Liver (tissue), 9 donors: ENCODE results near the gene CYP3A7. TPM values are rescaled to one million over a fixed set of nuclear protein-coding genes. Genes with fewer than 3 reads are reported as not detected.

ENCODE experiments used
- DNase-seq: peaks from one replicate; pipeline ENCODE4 v3.0.0-alpha.2; 2017; ENCODE audit warnings: low spot score
- H3K27ac ChIP-seq, 2 donors: one replicate each; pipeline ENCODE4 v1.7.0; 2013; ENCODE audit warnings: inconsistent platforms in 2 of 2, low read length in 2 of 2, control low read depth in 1 of 2, low read depth in 1 of 2, mild to moderate bottlenecking in 1 of 2
- H3K27me3 ChIP-seq, 4 donors: one replicate each; pipeline versions ENCODE4 v1.6.1 to v1.7.0; 2013; ENCODE audit warnings: low read length in 3 of 4, inconsistent platforms in 1 of 4, mild to moderate bottlenecking in 1 of 4, moderate library complexity in 1 of 4; ENCODE audit not compliant: control insufficient read depth in 4 of 4, insufficient read depth in 4 of 4
- H3K36me3 ChIP-seq, 4 donors: one replicate each; pipeline versions ENCODE4 v1.6.1 to v1.7.0; 2013; ENCODE audit warnings: low read length in 3 of 4, mild to moderate bottlenecking in 3 of 4, low read depth in 1 of 4, moderate library complexity in 1 of 4; ENCODE audit not compliant: control insufficient read depth in 4 of 4, insufficient read depth in 3 of 4
- H3K4me1 ChIP-seq, 4 donors: one replicate each; pipeline versions ENCODE4 v1.6.1 to v1.7.0; 2013; ENCODE audit warnings: low read length in 3 of 4, mild to moderate bottlenecking in 3 of 4, moderate library complexity in 1 of 4; ENCODE audit not compliant: control insufficient read depth in 4 of 4, insufficient read depth in 4 of 4
- H3K4me3 ChIP-seq, 3 donors: one replicate each; pipeline versions ENCODE4 v1.6.1 to v1.7.0; 2013; ENCODE audit warnings: low read length in 3 of 3, control low read depth in 1 of 3, low read depth in 1 of 3, mild to moderate bottlenecking in 1 of 3
- H3K9ac ChIP-seq, 2 donors: one replicate each; pipeline ENCODE4 v1.7.0; 2013; ENCODE audit warnings: low read length in 2 of 2, mild to moderate bottlenecking in 2 of 2, moderate library complexity in 2 of 2, control low read depth in 1 of 2, low read depth in 1 of 2
- H3K9me3 ChIP-seq, 4 donors: one replicate each; pipeline versions ENCODE4 v1.6.1 to v1.7.0; 2013; ENCODE audit warnings: low read length in 3 of 4; ENCODE audit not compliant: control insufficient read depth in 4 of 4
- CTCF ChIP-seq: fragments of 150-350 bp; IDR thresholded peaks from 2 replicates; pipeline ENCODE4 v1.5.1; 2017; ENCODE audit warnings: improper control_type of control experiment, low read depth, low read length; ENCODE audit not compliant: missing input control
- EGR1 ChIP-seq, 2 donors: IDR thresholded peaks; 2 replicates each; pipeline ENCODE4 v1.6.1; 2016 to 2018; ENCODE audit warnings: antibody characterized with exemption in 2 of 2, low read depth in 2 of 2
- FOXA1 ChIP-seq: IDR thresholded peaks from 2 replicates; pipeline ENCODE4 v1.6.1; 2016; ENCODE audit warnings: antibody characterized with exemption
- FOXA2 ChIP-seq: IDR thresholded peaks from 2 replicates; pipeline ENCODE4 v1.6.1; 2016; ENCODE audit warnings: antibody characterized with exemption
- HNF4A ChIP-seq, 2 donors: conservative IDR thresholded peaks; 2 replicates each; pipeline ENCODE4 v1.6.1; 2016; ENCODE audit warnings: antibody characterized with exemption in 2 of 2, mild to moderate bottlenecking in 2 of 2
- HNF4G ChIP-seq: IDR thresholded peaks from 2 replicates; pipeline ENCODE4 v1.6.1; 2016; ENCODE audit warnings: antibody characterized with exemption
- MAX ChIP-seq: IDR thresholded peaks from 2 replicates; pipeline ENCODE4 v1.6.1; 2016; ENCODE audit warnings: antibody characterized with exemption
- NR2F2 ChIP-seq: IDR thresholded peaks from 2 replicates; pipeline ENCODE4 v1.6.1; 2016; ENCODE audit warnings: antibody characterized with exemption
- RAD21 ChIP-seq, 2 donors: IDR thresholded peaks; 2 replicates each; pipeline ENCODE4 v1.6.1; 2016; ENCODE audit warnings: antibody characterized with exemption in 2 of 2, mild to moderate bottlenecking in 2 of 2
- REST ChIP-seq: IDR thresholded peaks from 2 replicates; pipeline ENCODE4 v1.6.1; 2016; ENCODE audit warnings: antibody characterized with exemption, mild to moderate bottlenecking
- RXRA ChIP-seq, 2 donors: IDR thresholded peaks; 2 replicates each; pipeline ENCODE4 v1.6.1; 2017 to 2018; ENCODE audit warnings: antibody characterized with exemption in 2 of 2, mild to moderate bottlenecking in 1 of 2
- SP1 ChIP-seq: IDR thresholded peaks from 2 replicates; pipeline ENCODE4 v1.6.1; 2018; ENCODE audit warnings: antibody characterized with exemption, mild to moderate bottlenecking
- ZBTB33 ChIP-seq: IDR thresholded peaks from 2 replicates; pipeline ENCODE4 v1.6.1; 2016; ENCODE audit warnings: antibody characterized with exemption
- WGBS: extraction: QIAGEN DNeasy Blood & Tissue Kit; methylation state at CpG from one replicate; pipeline ENCODE4 v1.1.7; 2013; 5-methylcytosine and 5-hydroxymethylcytosine counted together
- polyA plus RNA-seq, 2 donors: library from polyadenylated mRNA; stranded (reverse) in 1 of 2; unstranded in 1 of 2; fragments of 200-250 nt in 1 of 2; fragments of >200 nt in 1 of 2; fragmentation: Nextera tagmentation in 1 of 2; extraction: Ambion mirVana in 1 of 2; gene quantifications; one replicate each; pipeline versions ENCODE4 v1.2.1 to v1.2.3, GENCODE V29; 2013 to 2015
- total RNA-seq, 2 donors: library from RNA; depleted of rRNA; stranded (reverse); fragments of >200 nt; gene quantifications; one replicate each; pipeline ENCODE4 v1.2.3, GENCODE V29; 2014
- donor health status: healthy.
- donor health status: healthy.
- donor health status: healthy.
- donor health status: healthy.
- donor health status: healthy.

Gene CYP3A7
- total and polyA plus RNA-seq, 4 donors = 36.1 to 2,448 (median 83.4) TPM

- H3K36me3 ChIP-seq = peaks cover 0 to 40% (median 12%) of the 10 kb centered on the region in 4 donors
- no peak overlapping the region for H3K9ac ChIP-seq
- peaks cover 0 to 5% (median under 1%) of the 10 kb centered on the region in 4 donors for H3K4me1 ChIP-seq
- no peak overlapping the region for H3K4me3 ChIP-seq
- H3K9me3 ChIP-seq = no peaks in the 10 kb centered on the region
- no peak overlapping the region for H3K27ac ChIP-seq
- no peak for DNase-seq
- TF ChIP-seq REST (no peak), ZBTB33 (no peak), RXRA (IDR thresholded peaks at IDR 0.05) (no peak), NR2F2 (no peak), CTCF (no peak), RAD21 (IDR thresholded peaks at IDR 0.05) (no peak), FOXA2 (no peak), EGR1 (IDR thresholded peaks at IDR 0.05; ENCODE audit: low read depth in 2 of 2) (no peak), SP1 (no peak), MAX (no peak), HNF4A (conservative IDR thresholded peaks at IDR 0.05) (no peak)
- 69% methylated on average over 2 of the region's 2 CpGs for WGBS
- H3K27me3 ChIP-seq = no peaks in the 10 kb centered on the region
Measured at GRCh38 chr7:99768471-99768870, 33.5 kb upstream of the CYP3A7 start.

GRCh38 chr7:99767662-99768061 is 32.7 kb upstream of the CYP3A7 start:
- Histone ChIP-seq H3K9me3 (no peaks in the 10 kb centered on the region), H3K27me3 (no peaks in the 10 kb centered on the region), H3K27ac (no peak overlapping the region), H3K9ac (no peak overlapping the region), H3K4me3 (no peak overlapping the region), H3K4me1 (peaks cover 0 to 5% (median under 1%) of the 10 kb centered on the region in 4 donors), H3K36me3 (peaks cover 0 to 48% (median 14%) of the 10 kb centered on the region in 4 donors)
- 65% methylated on average over 1 of the region's 1 CpG for WGBS
- DNase-seq = no peak
- no peak for TF ChIP-seq MAX
- no peak for TF ChIP-seq FOXA1
- no peak for TF ChIP-seq RXRA (IDR thresholded peaks at IDR 0.05)
- no peak for TF ChIP-seq EGR1 (IDR thresholded peaks at IDR 0.05; ENCODE audit: low read depth in 2 of 2)
- no peak for TF ChIP-seq HNF4G
- no peak for TF ChIP-seq ZBTB33
